GM12878 (cell line): Measurements from ENCODE around the gene ATG101. TPM values are rescaled to one million over a fixed set of nuclear protein-coding genes. Genes with fewer than 3 reads are reported as not detected.

Experiments used
- ATAC-seq: fragments of 200-7000 bp; cut with Tn5 transposase; 3 replicates; pipeline ENCODE4 v1.9.1; 2020; ENCODE audit warnings: mild to moderate bottlenecking, moderate library complexity
- BruUV-seq: library from RNA; stranded (reverse); fragments of 400-500 nt; replicated peaks from 2 replicates; lab custom pipeline; 2021; lab: Mats Ljungman, UMichigan
- CTCF ChIA-PET: fragments of 300-600 bp; sonication (Branson Sonifier 250); formaldehyde crosslinking; extraction: SDS; loops from one replicate; lab custom pipeline; 2021; ENCODE audit warnings: inconsistent platforms; lab: Yijun Ruan, JAX
- POLR2A ChIA-PET: fragments of 350-600 bp; formaldehyde crosslinking; extraction: SDS; loops from one replicate; lab custom pipeline; 2021; ENCODE audit warnings: inconsistent platforms; lab: Charles Lee
- RAD21 ChIA-PET: fragments of 300-600 bp; sonication (Branson Sonifier 250); formaldehyde crosslinking; loops from one replicate; lab custom pipeline; 2023; ENCODE audit warnings: antibody characterized with exemption; ENCODE audit not compliant: unreplicated experiment; lab: Charles Lee
- SMC1A ChIA-PET: fragments of 300-600 bp; sonication (Branson Sonifier 250); formaldehyde crosslinking; loops from one replicate; lab custom pipeline; 2023; ENCODE audit not compliant: unreplicated experiment, uncharacterized antibody; lab: Charles Lee
- DNase-seq: peaks from one replicate; pipeline ENCODE4 v3.0.0-alpha.2; 2011; ENCODE audit warnings: low read depth, low spot score
- FAIRE-seq: peaks from 3 replicates; lab custom pipeline; 2011; peaks lifted over from hg19 to GRCh38; lab: Jason Lieb, UNC
- H2AFZ ChIP-seq: 2 replicates; pipeline ENCODE4 v1.6.0; 2011; ENCODE audit warnings: low read depth, low read length, control low read depth; ENCODE audit not compliant: control insufficient read depth
- H3K27ac ChIP-seq: 2 replicates; pipeline ENCODE4 v1.5.1; 2011; ENCODE audit warnings: control low read depth; ENCODE audit not compliant: control insufficient read depth, insufficient read depth
- H3K27me3 ChIP-seq, 2 experiments: replicated peaks in 1 of 2; 2 replicates each; pipeline versions ENCODE4 v1.6.0 to v1.6.1; 2011; ENCODE audit warnings: low read length in 1 of 2; ENCODE audit not compliant: control insufficient read depth in 2 of 2, insufficient read depth in 2 of 2
- H3K36me3 ChIP-seq, 2 experiments: 2 replicates each; pipeline ENCODE4 v1.5.1; 2011; ENCODE audit warnings: low read length in 1 of 2; ENCODE audit not compliant: control insufficient read depth in 2 of 2, insufficient read depth in 2 of 2
- H3K4me1 ChIP-seq: 2 replicates; pipeline ENCODE4 v1.6.1; 2011; ENCODE audit warnings: mild to moderate bottlenecking, low read length, moderate library complexity, mixed read lengths; ENCODE audit not compliant: control insufficient read depth, insufficient read depth
- H3K4me2 ChIP-seq: 2 replicates; pipeline ENCODE4 v1.6.0; 2011; ENCODE audit warnings: control low read depth; ENCODE audit not compliant: control insufficient read depth, insufficient read depth
- H3K4me3 ChIP-seq: fragments of 200-600 bp; sonication (generic); 2 replicates; pipeline ENCODE4 v1.5.1; 2016
- H3K79me2 ChIP-seq: 2 replicates; pipeline ENCODE4 v1.6.0; 2011; ENCODE audit warnings: low read length; ENCODE audit not compliant: control insufficient read depth, insufficient read depth
- H3K9ac ChIP-seq: 2 replicates; pipeline ENCODE4 v1.8.0; 2011; ENCODE audit warnings: low read length, control low read depth, mixed read lengths; ENCODE audit not compliant: control insufficient read depth, insufficient read depth
- H3K9me3 ChIP-seq: replicated peaks from 3 replicates; pipeline ENCODE4 v1.5.1; 2011; ENCODE audit warnings: mild to moderate bottlenecking, low read length; ENCODE audit not compliant: control insufficient read depth, insufficient read depth
- H4K20me1 ChIP-seq: 2 replicates; pipeline ENCODE4 v1.6.0; 2011; ENCODE audit not compliant: control insufficient read depth, insufficient read depth
- BCL11A ChIP-seq: IDR thresholded peaks from 2 replicates; pipeline ENCODE4 v1.6.1; 2011; ENCODE audit warnings: low read depth, low read length
- CREB1 ChIP-seq: IDR thresholded peaks from 2 replicates; pipeline ENCODE4 v1.6.1; 2012; ENCODE audit warnings: low read depth, mild to moderate bottlenecking, inconsistent platforms
- CTCF ChIP-seq, 3 experiments: IDR thresholded peaks in 2 of 3; conservative IDR thresholded peaks in 1 of 3; 2 replicates each; pipeline ENCODE4 v1.5.1; 2011; ENCODE audit warnings: low read depth in 3 of 3, low read length in 3 of 3, mild to moderate bottlenecking in 3 of 3, control low read depth in 2 of 3, moderate library complexity in 2 of 3, inconsistent platforms in 1 of 3, mixed read lengths in 1 of 3; ENCODE audit not compliant: control insufficient read depth in 2 of 3, insufficient read depth in 1 of 3; ENCODE audit errors: extremely low read depth in 1 of 3
- MLLT1 ChIP-seq: fragments of 450-650 bp; IDR thresholded peaks from 2 replicates; pipeline ENCODE4 v1.6.1; 2016; ENCODE audit warnings: mild to moderate bottlenecking
- NFIC ChIP-seq: IDR thresholded peaks from 2 replicates; pipeline ENCODE4 v1.6.1; 2012; ENCODE audit warnings: low read depth, mild to moderate bottlenecking, inconsistent platforms, low read length, moderate library complexity
- NFYA ChIP-seq: IDR thresholded peaks from 2 replicates; pipeline ENCODE4 v1.6.1; 2011; ENCODE audit warnings: low read depth, mild to moderate bottlenecking, low read length, improper control_type of control experiment, borderline replicate concordance
- RELB ChIP-seq: fragments of 450-650 bp; IDR thresholded peaks from 2 replicates; pipeline ENCODE4 v1.6.1; 2017; ENCODE audit warnings: low read depth, mild to moderate bottlenecking, moderate library complexity
- SIX5 ChIP-seq: IDR thresholded peaks from 2 replicates; pipeline ENCODE4 v1.6.1; 2011; ENCODE audit warnings: mild to moderate bottlenecking, low read depth, low read length, moderate library complexity; ENCODE audit not compliant: severe bottlenecking
- SMAD5 ChIP-seq: IDR thresholded peaks from 2 replicates; pipeline ENCODE4 v1.6.1; 2016; ENCODE audit warnings: antibody characterized with exemption, low read depth
- SUPT20H ChIP-seq: IDR thresholded peaks from 2 replicates; pipeline ENCODE4 v1.6.1; 2011; ENCODE audit warnings: low read depth, mild to moderate bottlenecking, low read length, moderate library complexity, borderline replicate concordance; ENCODE audit not compliant: control insufficient read depth
- TBL1XR1 ChIP-seq: IDR thresholded peaks from 2 replicates; pipeline ENCODE4 v1.6.1; 2012; ENCODE audit warnings: low read depth, low read length, improper control_type of control experiment
- WGBS: methylation state at CpG from one replicate; pipeline ENCODE4 v1.1.6; 2016; ENCODE audit warnings: low lambda C conversion rate; ENCODE audit not compliant: insufficient replicate concordance, insufficient coverage; ENCODE audit errors: missing lambda C conversion rate; 5-methylcytosine and 5-hydroxymethylcytosine counted together
- in situ Hi-C: fragments of 300-500 bp; cut with MboI; formaldehyde crosslinking; loops from 9 replicates; pipeline ENCODE4 v1.14.3; 2018; ENCODE audit warnings: mixed read lengths
- intact Hi-C: fragments of 100-400 bp; cut with micrococcal nuclease; formaldehyde crosslinking; loops from one replicate; pipeline ENCODE4 v1.14.2; 2022; ENCODE audit not compliant: unreplicated experiment
- polyA plus RNA-seq, 11 experiments: library from polyadenylated mRNA; depleted of rRNA in 4 of 11; unstranded in 6 of 11; stranded (reverse) in 5 of 11; fragments of >200 nt; fragmentation: Nextera tagmentation in 4 of 11; fragmentation: Illumina TruSeq in 1 of 11; extraction: Ambion mirVana in 4 of 11; extraction: Trizol in 1 of 11; gene quantifications; 1 replicate in 1 of 11; 2 replicates in 10 of 11; pipeline versions ENCODE4 v1.2.1 to v1.2.3, GENCODE V29; 2011 to 2016; ENCODE audit warnings: inconsistent platforms in 2 of 11, missing spikeins in 2 of 11, low read depth in 1 of 11
- total RNA-seq, 4 experiments: library from RNA; depleted of rRNA in 3 of 4; stranded (reverse); fragments of >200 nt in 3 of 4; fragmentation: Illumina TruSeq in 1 of 4; extraction: Trizol in 1 of 4; gene quantifications; 2 replicates each; pipeline versions ENCODE4 v1.2.1 to v1.2.3, GENCODE V29; 2013 to 2021

Gene ATG101
- total and polyA plus RNA-seq, 10 of the 15 experiments (the other 5 are each of a cell fraction or from before 2014, with no cell fraction given), result 2.7 to 49.8 (median 35.3) TPM

- POLR2A ChIA-PET, result interaction anchor here (0.8 kb wide), 1 partner anchor 101 kb away, joined by 3 read pairs; no protein-coding TSS in a partner anchor
These were observed 56.3 kb downstream of the ATG101 start for GRCh38 chr12:52126050-52126604.

More at GRCh38 chr12:52126050-52126604, 56.3 kb downstream of the ATG101 start:
- Histone ChIP-seq H3K79me2 (no peaks in the 10 kb centered on the region), H3K27me3 (peaks cover 0 to 1% of the 10 kb centered on the region in 2 experiments; a peak in 1 of 4 replicates), H3K9ac (no peak overlapping the region), H2AFZ (no peak overlapping the region), H3K4me1 (peaks cover 22% of the 10 kb centered on the region), H3K27ac (no peak overlapping the region), H3K36me3 (no peaks in the 10 kb centered on the region), H3K4me3 (no peak overlapping the region), H3K4me2 (no peak overlapping the region), H3K9me3 (no peaks in the 10 kb centered on the region), H4K20me1 (no peaks in the 10 kb centered on the region)
- no peak for TF ChIP-seq SMAD5
- no peak for TF ChIP-seq RELB
- no peak for TF ChIP-seq CREB1
- TF ChIP-seq SUPT20H, result no peak
- no peak for TF ChIP-seq SIX5
- no peak for TF ChIP-seq CTCF (IDR thresholded peaks at IDR 0.05 in 2 of 3, conservative IDR thresholded peaks at IDR 0.05 in 1 of 3; ENCODE audit: control insufficient read depth in 2 of 3, extremely low read depth in 1 of 3, insufficient read depth in 1 of 3, low read depth in 3 of 3, low read length in 3 of 3)
- TF ChIP-seq TBL1XR1, result no peak
- no peak for TF ChIP-seq NFIC
- no peak for TF ChIP-seq BCL11A
- TF ChIP-seq NFYA, result no peak
- no peak for TF ChIP-seq MLLT1
- ChIA-PET CTCF (interaction anchor here (1.0 to 10.3 kb wide), 6 partner anchors 10 to 106 kb away, joined by 3 to 241 read pairs (median 4); no protein-coding TSS in a partner anchor), RAD21 (interaction anchor here (1.1 to 5.8 kb wide), 2 partner anchors 10 to 100 kb away, joined by 3 to 86 read pairs; no protein-coding TSS in a partner anchor), SMC1A (interaction anchor here (11.3 kb wide), 1 partner anchor 99 kb away, joined by 320 read pairs; no protein-coding TSS in a partner anchor)
- WGBS, result 0% methylated on average over 2 of the region's 2 CpGs
- FAIRE-seq (no peak), ATAC-seq (no peak), DNase-seq (no peak)
- in situ Hi-C loops, result no loop called here
- intact Hi-C loops, result no loop called here
- BruUV-seq, result no TSS peak
